Mammary epithelial cell (primary cell): Measurements from ENCODE around the gene TBATA.

Source experiments
- EZH2 ChIP-seq: IDR thresholded peaks from 2 replicates; pipeline ENCODE4 v1.6.1; 2012; ENCODE audit warnings: low read length, inconsistent platforms, borderline replicate concordance
- TF ChIP-seq, protein P1 (sequence below), 2 donors: IDR thresholded peaks in 1 of 2; conservative IDR thresholded peaks in 1 of 2; 2 replicates each; pipeline ENCODE4 v1.5.1; 2011 to 2012; ENCODE audit warnings: inconsistent platforms in 2 of 2, low read length in 2 of 2, mild to moderate bottlenecking in 2 of 2, control low read depth in 1 of 2, low read depth in 1 of 2; ENCODE audit not compliant: insufficient read depth in 1 of 2; ENCODE audit errors: extremely low read depth in 1 of 2

DNA sequence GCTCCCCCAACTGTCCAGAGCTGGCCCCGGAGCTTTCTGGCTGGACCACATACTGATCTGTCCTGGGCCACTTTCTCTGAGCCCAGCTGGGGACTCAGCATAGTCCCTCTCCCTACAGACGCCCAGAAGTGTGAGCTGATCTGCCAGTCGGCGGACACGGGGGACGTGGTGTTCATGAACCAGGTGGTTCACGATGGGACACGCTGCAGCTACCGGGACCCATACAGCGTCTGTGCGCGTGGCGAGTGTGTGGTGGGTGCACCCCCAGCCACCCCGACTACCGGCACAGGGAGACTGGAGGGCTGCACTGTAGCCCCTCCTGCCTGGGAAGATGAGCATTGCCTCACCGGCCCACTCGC lies 41.8 kb downstream of the TBATA start:
- TF ChIP-seq, protein P1, sequence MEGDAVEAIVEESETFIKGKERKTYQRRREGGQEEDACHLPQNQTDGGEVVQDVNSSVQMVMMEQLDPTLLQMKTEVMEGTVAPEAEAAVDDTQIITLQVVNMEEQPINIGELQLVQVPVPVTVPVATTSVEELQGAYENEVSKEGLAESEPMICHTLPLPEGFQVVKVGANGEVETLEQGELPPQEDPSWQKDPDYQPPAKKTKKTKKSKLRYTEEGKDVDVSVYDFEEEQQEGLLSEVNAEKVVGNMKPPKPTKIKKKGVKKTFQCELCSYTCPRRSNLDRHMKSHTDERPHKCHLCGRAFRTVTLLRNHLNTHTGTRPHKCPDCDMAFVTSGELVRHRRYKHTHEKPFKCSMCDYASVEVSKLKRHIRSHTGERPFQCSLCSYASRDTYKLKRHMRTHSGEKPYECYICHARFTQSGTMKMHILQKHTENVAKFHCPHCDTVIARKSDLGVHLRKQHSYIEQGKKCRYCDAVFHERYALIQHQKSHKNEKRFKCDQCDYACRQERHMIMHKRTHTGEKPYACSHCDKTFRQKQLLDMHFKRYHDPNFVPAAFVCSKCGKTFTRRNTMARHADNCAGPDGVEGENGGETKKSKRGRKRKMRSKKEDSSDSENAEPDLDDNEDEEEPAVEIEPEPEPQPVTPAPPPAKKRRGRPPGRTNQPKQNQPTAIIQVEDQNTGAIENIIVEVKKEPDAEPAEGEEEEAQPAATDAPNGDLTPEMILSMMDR (conservative IDR thresholded peaks at IDR 0.05 in 1 of 2, IDR thresholded peaks at IDR 0.05 in 1 of 2; ENCODE audit: extremely low read depth in 1 of 2, insufficient read depth in 1 of 2, low read depth in 1 of 2, low read length in 2 of 2), result no peak
- no peak for TF ChIP-seq EZH2
